MG63 (cell line): ENCODE measurements around the gene TBC1D9. TPM values are rescaled to one million over a fixed set of nuclear protein-coding genes. Genes with fewer than 3 reads are reported as not detected.

Experiments
- DNase-seq: peaks from one replicate; pipeline ENCODE4 v3.0.0-alpha.2; 2020
- H3K27me3 ChIP-seq: fragments of 250-450 bp; sonication (Bioruptor Pico); 2 replicates; pipeline ENCODE4 v1.5.1; 2020; ENCODE audit warnings: mild to moderate bottlenecking, moderate library complexity
- H3K36me3 ChIP-seq: fragments of 250-450 bp; sonication (Bioruptor Pico); 2 replicates; pipeline ENCODE4 v1.5.1; 2020; ENCODE audit warnings: mild to moderate bottlenecking, moderate library complexity
- H3K4me3 ChIP-seq: fragments of 250-450 bp; sonication (Bioruptor Pico); 2 replicates; pipeline ENCODE4 v1.5.1; 2020; ENCODE audit warnings: mild to moderate bottlenecking, moderate library complexity
- H3K9me3 ChIP-seq: fragments of 250-450 bp; sonication (Bioruptor Pico); 2 replicates; pipeline ENCODE4 v1.5.1; 2020; ENCODE audit warnings: mild to moderate bottlenecking, moderate library complexity
- total RNA-seq: library from RNA; depleted of rRNA; stranded (reverse); fragments of >200 nt; shearing (Covaris generic); gene quantifications from 2 replicates; pipeline ENCODE4 v1.2.3, GENCODE V29; 2014; ENCODE audit warnings: low replicate concordance

Gene TBC1D9
- total RNA-seq, 1 experiment from 2014 or later, result 8.5 TPM

- no peak for DNase-seq
- Histone ChIP-seq H3K9me3 (no peaks in the 10 kb centered on the region), H3K36me3 (no peaks in the 10 kb centered on the region), H3K27me3 (no peaks in the 10 kb centered on the region), H3K4me3 (no peak overlapping the region)
These were observed 19.4 kb downstream of the TBC1D9 start for GRCh38 chr4:140736669-140737343.

- Histone ChIP-seq H3K4me3 (no peak overlapping the region), H3K27me3 (no peaks in the 10 kb centered on the region), H3K36me3 (no peaks in the 10 kb centered on the region), H3K9me3 (no peaks in the 10 kb centered on the region)
- no peak for DNase-seq
These were observed 20.3 kb downstream of the TBC1D9 start for GRCh38 chr4:140735779-140736391.

GRCh38 chr4:140735317-140735716 lies 20.9 kb downstream of the TBC1D9 start:
- no peaks in the 10 kb centered on the region for H3K27me3 ChIP-seq
- H3K36me3 ChIP-seq, result no peaks in the 10 kb centered on the region
- no peak overlapping the region for H3K4me3 ChIP-seq
- H3K9me3 ChIP-seq, result no peaks in the 10 kb centered on the region
- DNase-seq, result no peak

GRCh38 chr4:140732780-140733179 lies 23.4 kb downstream of the TBC1D9 start:
- Histone ChIP-seq H3K27me3 (no peaks in the 10 kb centered on the region), H3K9me3 (no peaks in the 10 kb centered on the region), H3K36me3 (no peaks in the 10 kb centered on the region), H3K4me3 (no peak overlapping the region)
- no peak for DNase-seq

- Histone ChIP-seq H3K36me3 (no peaks in the 10 kb centered on the region), H3K9me3 (no peaks in the 10 kb centered on the region), H3K4me3 (no peak overlapping the region), H3K27me3 (no peaks in the 10 kb centered on the region)
- no peak for DNase-seq
These were observed 26.7 kb downstream of the TBC1D9 start for GRCh38 chr4:140729344-140730049.

GRCh38 chr4:140726776-140727500 lies 29.2 kb downstream of the TBC1D9 start:
- no peak overlapping the region for H3K4me3 ChIP-seq
- H3K9me3 ChIP-seq, result no peaks in the 10 kb centered on the region
- DNase-seq, result no peak
- no peaks in the 10 kb centered on the region for H3K27me3 ChIP-seq
- H3K36me3 ChIP-seq, result no peaks in the 10 kb centered on the region

GRCh38 chr4:140725556-140725955 lies 30.6 kb downstream of the TBC1D9 start:
- H3K27me3 ChIP-seq, result no peaks in the 10 kb centered on the region
- H3K9me3 ChIP-seq, result no peaks in the 10 kb centered on the region
- no peaks in the 10 kb centered on the region for H3K36me3 ChIP-seq
- DNase-seq, result no peak
- no peak overlapping the region for H3K4me3 ChIP-seq

- Histone ChIP-seq H3K27me3 (no peaks in the 10 kb centered on the region), H3K4me3 (no peak overlapping the region), H3K9me3 (no peaks in the 10 kb centered on the region), H3K36me3 (no peaks in the 10 kb centered on the region)
- DNase-seq, result no peak
These were observed 31.4 kb downstream of the TBC1D9 start for GRCh38 chr4:140724760-140725159.

- H3K27me3 ChIP-seq, result no peaks in the 10 kb centered on the region
- H3K9me3 ChIP-seq, result no peaks in the 10 kb centered on the region
- H3K36me3 ChIP-seq, result no peaks in the 10 kb centered on the region
- no peak for DNase-seq
- no peak overlapping the region for H3K4me3 ChIP-seq
These were observed 35.5 kb downstream of the TBC1D9 start for GRCh38 chr4:140720387-140721304.

- no peaks in the 10 kb centered on the region for H3K36me3 ChIP-seq
These were observed 36.5 kb downstream of the TBC1D9 start for GRCh38 chr4:140719686-140720085.

GRCh38 chr4:140719022-140719421 lies 37.2 kb downstream of the TBC1D9 start:
- no peak for DNase-seq
- Histone ChIP-seq H3K36me3 (no peaks in the 10 kb centered on the region), H3K9me3 (no peaks in the 10 kb centered on the region), H3K27me3 (no peaks in the 10 kb centered on the region), H3K4me3 (no peak overlapping the region)

More at GRCh38 chr4:140719686-140720085, 36.5 kb downstream of the TBC1D9 start:
- no peak overlapping the region for H3K4me3 ChIP-seq
- no peaks in the 10 kb centered on the region for H3K9me3 ChIP-seq
- H3K27me3 ChIP-seq, result no peaks in the 10 kb centered on the region
- DNase-seq, result no peak

- DNase-seq, result no peak
- Histone ChIP-seq H3K27me3 (no peaks in the 10 kb centered on the region), H3K4me3 (no peak overlapping the region), H3K36me3 (no peaks in the 10 kb centered on the region), H3K9me3 (no peaks in the 10 kb centered on the region)
These were observed 37.8 kb downstream of the TBC1D9 start for GRCh38 chr4:140718241-140718952.

GRCh38 chr4:140717313-140717712 lies 38.9 kb downstream of the TBC1D9 start:
- Histone ChIP-seq H3K9me3 (no peaks in the 10 kb centered on the region), H3K4me3 (no peak overlapping the region), H3K36me3 (no peaks in the 10 kb centered on the region), H3K27me3 (no peaks in the 10 kb centered on the region)
- no peak for DNase-seq

GRCh38 chr4:140715119-140715518 lies 41.1 kb downstream of the TBC1D9 start:
- Histone ChIP-seq H3K27me3 (no peaks in the 10 kb centered on the region), H3K4me3 (no peak overlapping the region), H3K36me3 (no peaks in the 10 kb centered on the region), H3K9me3 (no peaks in the 10 kb centered on the region)
- DNase-seq, result no peak

GRCh38 chr4:140711910-140712309 lies 44.3 kb downstream of the TBC1D9 start:
- Histone ChIP-seq H3K4me3 (no peak overlapping the region), H3K27me3 (no peaks in the 10 kb centered on the region), H3K9me3 (no peaks in the 10 kb centered on the region), H3K36me3 (no peaks in the 10 kb centered on the region)
- DNase-seq, result no peak
